HFF-Myc (cell line): ENCODE results near the gene STRADB.

Experiments
- DNase-seq: peaks from one replicate; pipeline ENCODE4 v3.0.0-alpha.2; 2011; ENCODE audit warnings: low read depth; ENCODE audit errors: extremely low read depth
- H3K4me3 ChIP-seq: replicated peaks from 2 replicates; pipeline ENCODE4 v1.5.1; 2011; ENCODE audit warnings: low read depth, mild to moderate bottlenecking, control low read depth, low read length
- TF ChIP-seq, protein P1 (sequence below): IDR thresholded peaks from 2 replicates; pipeline ENCODE4 v1.5.1; 2012; ENCODE audit warnings: mild to moderate bottlenecking, low read depth, low read length, control low read depth; ENCODE audit errors: missing control alignments

The STRADB gene, protein sequence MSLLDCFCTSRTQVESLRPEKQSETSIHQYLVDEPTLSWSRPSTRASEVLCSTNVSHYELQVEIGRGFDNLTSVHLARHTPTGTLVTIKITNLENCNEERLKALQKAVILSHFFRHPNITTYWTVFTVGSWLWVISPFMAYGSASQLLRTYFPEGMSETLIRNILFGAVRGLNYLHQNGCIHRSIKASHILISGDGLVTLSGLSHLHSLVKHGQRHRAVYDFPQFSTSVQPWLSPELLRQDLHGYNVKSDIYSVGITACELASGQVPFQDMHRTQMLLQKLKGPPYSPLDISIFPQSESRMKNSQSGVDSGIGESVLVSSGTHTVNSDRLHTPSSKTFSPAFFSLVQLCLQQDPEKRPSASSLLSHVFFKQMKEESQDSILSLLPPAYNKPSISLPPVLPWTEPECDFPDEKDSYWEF

DNA sequence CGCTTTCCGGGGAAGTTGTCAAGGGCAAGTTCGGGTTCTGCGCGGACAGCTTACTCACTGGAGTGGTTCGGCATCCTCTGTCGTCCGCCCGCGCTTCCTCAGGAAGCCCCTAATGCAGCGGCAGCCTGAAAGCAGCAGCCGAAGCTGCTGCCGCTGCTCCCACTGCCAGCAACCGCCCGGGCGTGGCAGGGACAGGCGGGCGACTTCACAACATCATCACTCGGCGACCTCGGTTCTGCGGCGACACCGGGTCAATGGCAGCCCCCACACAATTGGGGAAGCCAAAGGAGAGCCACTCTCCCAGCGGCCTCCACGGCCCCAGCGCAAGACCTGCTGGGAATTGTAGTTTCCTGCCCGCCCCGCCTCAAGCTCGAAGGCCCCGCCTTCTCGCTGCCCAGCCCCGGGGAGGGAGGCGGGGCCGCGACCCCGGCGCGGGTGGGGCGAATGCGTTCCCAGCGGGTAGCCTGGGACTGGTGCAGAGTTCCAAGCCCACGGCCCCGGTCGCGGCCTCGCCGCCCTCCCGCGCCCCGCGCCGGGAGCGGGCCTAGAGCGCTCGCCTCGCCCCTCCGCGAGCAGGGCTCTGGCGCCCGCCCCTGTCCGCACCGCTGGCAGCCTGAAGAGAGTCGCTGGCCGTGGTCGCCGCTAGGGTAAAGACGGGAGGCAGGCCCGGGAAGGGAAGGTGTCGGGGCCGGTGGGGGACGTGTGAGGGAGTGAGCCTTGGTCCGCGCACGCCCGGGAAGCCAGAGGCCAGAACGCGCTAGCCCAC, at the start of gene STRADB, which contains the start of gene TRAK2:
STRADB (plus strand) TSS at position 449 of the 766 bp plus-strand sequence. CDS start 3,101 bp downstream, outside the sequence.
TRAK2 (minus strand) TSS at position 167 of the 766 bp plus-strand sequence. CDS start 30,951 bp downstream, outside the sequence.
- peak within 1 kb of the TSS; percentile 99 for H3K4me3 ChIP-seq
- TF ChIP-seq, protein P1, sequence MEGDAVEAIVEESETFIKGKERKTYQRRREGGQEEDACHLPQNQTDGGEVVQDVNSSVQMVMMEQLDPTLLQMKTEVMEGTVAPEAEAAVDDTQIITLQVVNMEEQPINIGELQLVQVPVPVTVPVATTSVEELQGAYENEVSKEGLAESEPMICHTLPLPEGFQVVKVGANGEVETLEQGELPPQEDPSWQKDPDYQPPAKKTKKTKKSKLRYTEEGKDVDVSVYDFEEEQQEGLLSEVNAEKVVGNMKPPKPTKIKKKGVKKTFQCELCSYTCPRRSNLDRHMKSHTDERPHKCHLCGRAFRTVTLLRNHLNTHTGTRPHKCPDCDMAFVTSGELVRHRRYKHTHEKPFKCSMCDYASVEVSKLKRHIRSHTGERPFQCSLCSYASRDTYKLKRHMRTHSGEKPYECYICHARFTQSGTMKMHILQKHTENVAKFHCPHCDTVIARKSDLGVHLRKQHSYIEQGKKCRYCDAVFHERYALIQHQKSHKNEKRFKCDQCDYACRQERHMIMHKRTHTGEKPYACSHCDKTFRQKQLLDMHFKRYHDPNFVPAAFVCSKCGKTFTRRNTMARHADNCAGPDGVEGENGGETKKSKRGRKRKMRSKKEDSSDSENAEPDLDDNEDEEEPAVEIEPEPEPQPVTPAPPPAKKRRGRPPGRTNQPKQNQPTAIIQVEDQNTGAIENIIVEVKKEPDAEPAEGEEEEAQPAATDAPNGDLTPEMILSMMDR: no peak
- DNase-seq: peak; percentile 77

DNA sequence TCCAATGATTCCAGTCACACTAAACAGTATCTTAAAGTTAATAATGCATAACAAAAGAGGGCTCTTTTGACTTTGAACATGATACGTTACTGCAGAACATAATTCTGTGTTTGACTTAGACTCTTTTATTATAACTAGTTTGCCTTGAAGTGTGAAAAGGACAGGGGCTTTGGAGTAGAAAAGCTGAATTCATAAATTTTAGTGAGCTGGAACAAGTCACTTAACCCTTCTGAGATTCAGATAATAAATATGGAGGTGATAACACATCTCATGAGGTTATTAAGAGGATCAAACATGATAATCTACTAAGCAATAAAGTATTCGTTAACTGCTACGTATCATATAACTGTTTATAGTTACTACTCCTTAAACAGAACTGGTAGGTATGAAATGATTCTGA, 49.7 kb upstream of the STRADB start:
- TF ChIP-seq, protein P1: no peak
- no peak for DNase-seq
- no peak overlapping the region for H3K4me3 ChIP-seq

DNA sequence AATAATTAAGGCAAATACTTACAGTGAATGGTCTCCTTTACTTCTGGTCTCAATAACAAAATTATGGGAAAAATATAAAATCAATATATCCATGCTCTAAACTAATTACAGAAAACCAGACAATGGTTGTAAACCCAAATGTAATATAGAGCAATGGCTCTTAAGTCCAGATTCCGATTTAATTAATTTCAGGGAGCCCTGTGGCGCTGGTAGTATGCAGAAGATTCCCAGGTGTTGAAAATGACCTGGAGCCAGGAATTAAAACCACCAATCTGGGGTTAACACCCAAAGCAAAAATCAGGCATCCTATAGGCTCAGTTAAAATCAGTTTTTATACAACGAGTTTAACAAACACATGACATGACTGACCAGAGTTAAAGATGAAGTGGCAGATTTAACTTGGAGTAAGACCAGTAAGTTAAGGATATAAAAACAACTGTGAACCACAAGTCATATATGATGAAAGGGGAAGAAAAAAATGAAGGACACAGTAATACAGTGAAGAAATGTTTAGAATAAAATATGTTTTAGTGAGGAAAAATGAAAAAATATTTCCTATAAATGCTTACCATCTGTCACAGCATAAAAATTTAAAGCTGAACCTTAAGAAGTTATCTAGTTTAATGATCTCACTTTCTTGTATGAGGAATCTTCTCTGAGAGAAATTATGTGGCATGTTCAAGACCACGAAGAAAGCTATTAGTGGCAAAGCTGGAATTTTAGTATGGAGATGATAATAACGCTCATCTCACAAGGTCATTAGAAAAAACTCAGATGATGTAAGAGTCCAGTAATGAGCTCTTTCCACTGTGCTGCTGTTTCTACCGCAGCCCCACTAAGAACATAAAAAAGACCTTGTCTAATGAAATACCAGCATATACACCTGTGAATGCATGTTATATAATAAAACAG, 48.6 kb upstream of the STRADB start:
- TF ChIP-seq, protein P1: no peak
- DNase-seq: no peak
- H3K4me3 ChIP-seq: no peak overlapping the region

DNA sequence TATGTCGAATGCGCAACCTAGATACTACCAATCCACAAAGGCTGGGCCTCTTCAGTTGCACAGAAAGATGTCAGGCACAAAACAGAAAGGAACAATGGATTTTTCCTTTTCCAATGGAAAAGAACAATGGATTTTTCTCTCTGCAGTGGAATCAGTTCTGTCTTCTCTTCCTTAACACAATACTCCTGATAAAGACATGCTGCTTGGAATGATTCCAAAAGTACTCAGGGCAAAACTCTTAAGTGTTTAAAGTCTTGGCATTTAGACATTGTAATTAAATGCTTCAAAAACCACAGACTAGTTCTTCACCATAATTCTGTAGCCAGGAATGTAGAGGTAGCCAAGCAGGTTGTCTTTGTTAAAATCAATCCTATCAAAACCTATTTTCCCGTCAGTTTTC, 47.7 kb upstream of the STRADB start:
- TF ChIP-seq, protein P1: no peak
- no peak for DNase-seq

DNA sequence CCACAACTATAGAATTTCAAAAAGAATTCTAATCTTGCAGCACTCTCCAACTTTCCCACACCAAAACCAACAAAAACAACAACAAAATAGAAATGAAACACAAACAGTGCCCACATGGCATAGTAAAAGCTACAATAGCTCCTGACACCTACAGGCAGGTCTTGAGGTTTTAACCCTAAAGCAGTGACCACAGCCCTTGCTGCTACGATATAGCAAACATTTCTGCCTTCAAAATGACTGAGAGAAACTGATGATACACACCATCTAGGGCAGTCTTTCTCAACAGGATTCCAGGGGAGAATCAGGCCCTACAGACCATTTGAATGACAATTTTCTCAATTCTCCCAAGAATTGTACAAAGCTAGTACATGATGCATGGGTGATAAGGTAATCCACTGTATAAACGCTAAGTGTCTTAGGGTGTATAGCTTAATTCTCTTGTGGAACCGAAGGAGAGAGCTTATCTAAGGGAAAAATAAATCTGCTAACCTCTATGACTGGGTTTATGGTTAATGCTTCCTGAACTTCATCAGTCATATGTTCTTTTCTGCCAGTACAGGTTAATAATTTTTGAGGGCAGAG, 46.8 kb upstream of the STRADB start:
- TF ChIP-seq, protein P1: no peak
- H3K4me3 ChIP-seq: no peak overlapping the region
- DNase-seq: no peak

More for the DNA sequence above, 47.7 kb upstream of the STRADB start:
- no peak overlapping the region for H3K4me3 ChIP-seq

DNA sequence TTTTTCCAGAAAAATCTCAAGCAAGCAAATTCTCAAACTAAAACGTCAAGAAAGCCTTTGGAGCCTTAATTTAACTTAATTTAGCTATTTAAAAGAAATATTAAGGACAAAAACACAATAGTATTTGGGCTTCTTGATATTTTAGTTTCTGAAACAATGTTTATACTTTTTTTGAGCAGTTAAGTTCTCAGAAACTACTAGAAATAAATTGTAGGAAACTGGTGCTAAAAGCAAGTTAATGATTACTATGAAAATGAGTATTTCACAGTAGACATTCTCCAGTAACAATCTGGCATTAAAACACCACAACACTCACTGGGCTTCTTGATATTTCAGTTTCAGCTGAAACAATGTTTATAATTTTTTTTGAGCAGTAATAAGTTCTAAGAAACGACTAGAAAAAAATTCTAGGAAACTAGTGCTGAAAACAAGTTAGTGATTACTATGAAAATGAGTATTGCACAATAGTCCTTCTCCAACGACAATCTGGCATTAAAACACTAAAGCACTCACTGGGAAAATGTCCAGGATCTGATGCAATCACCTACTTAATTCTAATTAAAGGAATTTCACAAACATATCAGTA, 45.4 kb upstream of the STRADB start:
- DNase-seq: peak; percentile 56
- TF ChIP-seq, protein P1: no peak
- no peak overlapping the region for H3K4me3 ChIP-seq
